ENCODE results near the gene TAS1R2.

TAS1R2 gene

DNA sequence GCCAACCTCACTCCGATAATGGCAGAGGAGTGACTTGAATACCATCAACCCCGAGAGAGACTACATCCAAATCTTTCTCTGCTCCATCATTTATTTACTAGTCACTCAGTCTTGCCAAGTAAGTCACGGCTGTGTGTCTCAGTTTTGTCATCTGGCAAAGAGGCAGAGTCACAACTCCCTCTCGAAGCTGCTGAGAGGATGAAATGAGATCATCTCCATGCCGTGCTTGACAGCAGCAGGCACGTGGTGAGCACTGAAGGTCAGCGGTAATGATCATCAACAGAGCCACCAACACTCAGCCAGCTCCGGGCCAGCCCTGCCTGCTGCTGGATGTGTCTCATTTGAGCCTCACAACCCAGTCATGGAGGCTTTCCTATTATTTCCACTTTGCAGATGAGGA, 23.0 kb upstream of the TAS1R2 start:
- H3K9ac ChIP-seq (ENCODE audit: low read length) = no peak overlapping the region
- no peak overlapping the region for H3K4me3 ChIP-seq (ENCODE audit: low read length)
- peaks cover 11% of the 10 kb centered on the region for H3K36me3 ChIP-seq (ENCODE audit: control insufficient read depth, low read depth, low read length)
- H3K4me1 ChIP-seq (ENCODE audit: control insufficient read depth, low read depth, low read length) = no peaks in the 10 kb centered on the region
- H3K27me3 ChIP-seq (ENCODE audit: control insufficient read depth, insufficient read depth, low read length) = no peaks in the 10 kb centered on the region
- H3K27ac ChIP-seq (ENCODE audit: low read length) = no peak overlapping the region
- no peaks in the 10 kb centered on the region for H3K9me3 ChIP-seq (ENCODE audit: control insufficient read depth, low read depth, low read length)

- Histone ChIP-seq H3K36me3 (ENCODE audit: control insufficient read depth, low read depth, low read length) (peaks cover 11% of the 10 kb centered on the region), H3K4me3 (ENCODE audit: low read length) (no peak overlapping the region)
These were observed 22.4 kb upstream of the TAS1R2 start for GRCh38 chr1:18881642-18882431.

GRCh38 chr1:18881164-18881563, 21.7 kb upstream of the TAS1R2 start:
- Histone ChIP-seq H3K36me3 (ENCODE audit: control insufficient read depth, low read depth, low read length) (peaks cover 10% of the 10 kb centered on the region), H3K4me1 (ENCODE audit: control insufficient read depth, low read depth, low read length) (no peaks in the 10 kb centered on the region), H3K27me3 (ENCODE audit: control insufficient read depth, insufficient read depth, low read length) (no peaks in the 10 kb centered on the region), H3K27ac (ENCODE audit: low read length) (no peak overlapping the region), H3K9me3 (ENCODE audit: control insufficient read depth, low read depth, low read length) (no peaks in the 10 kb centered on the region), H3K4me3 (ENCODE audit: low read length) (no peak overlapping the region), H3K9ac (ENCODE audit: low read length) (no peak overlapping the region)

More at GRCh38 chr1:18881642-18882431, 22.4 kb upstream of the TAS1R2 start:
- H3K27ac ChIP-seq (ENCODE audit: low read length) = no peak overlapping the region
- no peak overlapping the region for H3K9ac ChIP-seq (ENCODE audit: low read length)
- no peaks in the 10 kb centered on the region for H3K9me3 ChIP-seq (ENCODE audit: control insufficient read depth, low read depth, low read length)
- H3K27me3 ChIP-seq (ENCODE audit: control insufficient read depth, insufficient read depth, low read length) = no peaks in the 10 kb centered on the region
- H3K4me1 ChIP-seq (ENCODE audit: control insufficient read depth, low read depth, low read length) = no peaks in the 10 kb centered on the region

- no peaks in the 10 kb centered on the region for H3K27me3 ChIP-seq (ENCODE audit: control insufficient read depth, insufficient read depth, low read length)
- no peaks in the 10 kb centered on the region for H3K4me1 ChIP-seq (ENCODE audit: control insufficient read depth, low read depth, low read length)
- H3K4me3 ChIP-seq (ENCODE audit: low read length) = no peak overlapping the region
- no peak overlapping the region for H3K27ac ChIP-seq (ENCODE audit: low read length)
- no peaks in the 10 kb centered on the region for H3K9me3 ChIP-seq (ENCODE audit: control insufficient read depth, low read depth, low read length)
- no peak overlapping the region for H3K9ac ChIP-seq (ENCODE audit: low read length)
- H3K36me3 ChIP-seq (ENCODE audit: control insufficient read depth, low read depth, low read length) = peaks cover 8% of the 10 kb centered on the region
These were observed 21.1 kb upstream of the TAS1R2 start for GRCh38 chr1:18880585-18880984.

- H3K9ac ChIP-seq (ENCODE audit: low read length) = no peak overlapping the region
- peaks cover 8% of the 10 kb centered on the region for H3K36me3 ChIP-seq (ENCODE audit: control insufficient read depth, low read depth, low read length)
- H3K4me3 ChIP-seq (ENCODE audit: low read length) = no peak overlapping the region
- no peaks in the 10 kb centered on the region for H3K9me3 ChIP-seq (ENCODE audit: control insufficient read depth, low read depth, low read length)
- no peaks in the 10 kb centered on the region for H3K4me1 ChIP-seq (ENCODE audit: control insufficient read depth, low read depth, low read length)
- H3K27me3 ChIP-seq (ENCODE audit: control insufficient read depth, insufficient read depth, low read length) = no peaks in the 10 kb centered on the region
- H3K27ac ChIP-seq (ENCODE audit: low read length) = no peak overlapping the region
These were observed 20.4 kb upstream of the TAS1R2 start for GRCh38 chr1:18879791-18880309.

DNA sequence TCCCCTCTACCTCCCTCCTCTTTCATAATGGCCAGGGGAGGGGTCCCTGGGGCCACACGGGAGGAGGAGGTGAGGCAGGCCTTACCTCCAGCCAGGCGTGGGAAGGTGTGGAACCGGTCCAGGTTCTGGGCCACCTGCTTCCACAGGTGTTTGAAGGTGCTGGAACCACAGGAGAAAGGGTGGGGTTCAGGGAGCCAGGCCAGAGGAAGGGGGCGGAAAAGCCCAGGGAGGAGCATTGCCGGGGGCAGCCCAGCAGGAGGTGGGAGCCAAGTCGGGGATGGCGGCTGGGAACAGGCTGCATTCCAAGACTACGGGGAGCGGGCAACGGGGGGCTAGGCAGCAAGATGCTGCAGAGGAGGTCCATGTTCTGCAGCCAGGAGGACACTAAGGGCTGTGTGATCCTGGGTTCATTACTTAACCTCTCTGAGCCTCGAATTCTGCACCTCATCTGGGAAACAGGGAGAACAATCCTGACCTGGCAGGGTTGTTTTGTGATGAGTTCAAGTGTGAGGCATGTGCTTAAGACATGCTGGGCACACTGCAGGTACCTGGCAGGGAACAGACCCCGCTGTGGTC, 19.8 kb upstream of the TAS1R2 start:
- H3K4me3 ChIP-seq (ENCODE audit: low read length) = no peak overlapping the region
- no peaks in the 10 kb centered on the region for H3K4me1 ChIP-seq (ENCODE audit: control insufficient read depth, low read depth, low read length)
- H3K27ac ChIP-seq (ENCODE audit: low read length) = no peak overlapping the region
- peaks cover 8% of the 10 kb centered on the region for H3K36me3 ChIP-seq (ENCODE audit: control insufficient read depth, low read depth, low read length)
- H3K27me3 ChIP-seq (ENCODE audit: control insufficient read depth, insufficient read depth, low read length) = no peaks in the 10 kb centered on the region
- H3K9me3 ChIP-seq (ENCODE audit: control insufficient read depth, low read depth, low read length) = no peaks in the 10 kb centered on the region
- H3K9ac ChIP-seq (ENCODE audit: low read length) = no peak overlapping the region

- Histone ChIP-seq H3K27me3 (ENCODE audit: control insufficient read depth, insufficient read depth, low read length) (no peaks in the 10 kb centered on the region), H3K4me1 (ENCODE audit: control insufficient read depth, low read depth, low read length) (no peaks in the 10 kb centered on the region), H3K9ac (ENCODE audit: low read length) (no peak overlapping the region), H3K4me3 (ENCODE audit: low read length) (no peak overlapping the region), H3K36me3 (ENCODE audit: control insufficient read depth, low read depth, low read length) (peaks cover 7% of the 10 kb centered on the region), H3K27ac (ENCODE audit: low read length) (no peak overlapping the region), H3K9me3 (ENCODE audit: control insufficient read depth, low read depth, low read length) (no peaks in the 10 kb centered on the region)
These were observed 19.2 kb upstream of the TAS1R2 start for GRCh38 chr1:18878538-18879214.

DNA sequence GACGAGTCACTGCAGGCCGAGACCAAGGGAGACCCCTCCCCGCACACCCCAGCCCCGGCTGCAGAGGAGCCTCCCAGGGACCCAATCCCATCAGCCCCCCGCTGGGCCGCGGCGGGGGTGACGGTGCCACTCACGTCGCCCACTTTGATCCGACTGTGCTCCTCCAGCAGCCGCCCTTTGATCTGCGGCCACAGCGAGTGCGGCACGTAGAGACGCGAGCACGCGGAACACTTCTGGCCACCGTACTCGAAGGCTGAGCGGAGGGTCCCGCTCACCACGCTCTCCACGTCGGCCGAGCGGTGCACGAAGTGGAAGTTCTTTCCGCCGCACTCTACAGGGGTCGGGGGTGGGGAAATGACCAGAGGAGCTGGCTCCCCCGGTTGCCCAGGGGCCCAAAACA, 17.8 kb upstream of the TAS1R2 start:
- Histone ChIP-seq H3K9ac (ENCODE audit: low read length) (no peak overlapping the region), H3K4me3 (ENCODE audit: low read length) (no peak overlapping the region), H3K4me1 (ENCODE audit: control insufficient read depth, low read depth, low read length) (no peaks in the 10 kb centered on the region), H3K9me3 (ENCODE audit: control insufficient read depth, low read depth, low read length) (no peaks in the 10 kb centered on the region), H3K27ac (ENCODE audit: low read length) (no peak overlapping the region), H3K36me3 (ENCODE audit: control insufficient read depth, low read depth, low read length) (no peaks in the 10 kb centered on the region), H3K27me3 (ENCODE audit: control insufficient read depth, insufficient read depth, low read length) (no peaks in the 10 kb centered on the region)

DNA sequence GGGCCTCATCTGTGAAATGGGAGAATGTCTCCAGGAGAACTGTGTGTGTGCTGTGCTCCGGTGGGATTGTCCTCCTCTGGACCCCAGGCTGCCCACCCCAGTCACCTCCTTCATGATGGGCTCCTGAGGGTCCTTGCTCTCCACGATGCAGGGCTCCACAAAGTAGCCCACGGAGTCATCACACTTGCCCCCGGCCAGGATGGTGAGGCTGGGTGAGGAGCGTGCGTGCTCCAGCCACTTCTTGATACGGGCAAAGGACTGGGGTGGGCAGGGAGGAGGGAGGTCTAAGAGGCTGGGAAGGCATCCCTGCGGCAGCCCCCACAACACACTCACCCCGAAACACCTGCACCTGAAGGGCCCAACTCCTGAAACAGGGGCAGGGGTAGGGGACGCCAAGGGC, 16.8 kb upstream of the TAS1R2 start:
- no peak overlapping the region for H3K27ac ChIP-seq (ENCODE audit: low read length)
- H3K9ac ChIP-seq (ENCODE audit: low read length) = no peak overlapping the region
- H3K27me3 ChIP-seq (ENCODE audit: control insufficient read depth, insufficient read depth, low read length) = no peaks in the 10 kb centered on the region
- H3K4me1 ChIP-seq (ENCODE audit: control insufficient read depth, low read depth, low read length) = no peaks in the 10 kb centered on the region
- no peak overlapping the region for H3K4me3 ChIP-seq (ENCODE audit: low read length)
- no peaks in the 10 kb centered on the region for H3K9me3 ChIP-seq (ENCODE audit: control insufficient read depth, low read depth, low read length)
- H3K36me3 ChIP-seq (ENCODE audit: control insufficient read depth, low read depth, low read length) = no peaks in the 10 kb centered on the region

DNA sequence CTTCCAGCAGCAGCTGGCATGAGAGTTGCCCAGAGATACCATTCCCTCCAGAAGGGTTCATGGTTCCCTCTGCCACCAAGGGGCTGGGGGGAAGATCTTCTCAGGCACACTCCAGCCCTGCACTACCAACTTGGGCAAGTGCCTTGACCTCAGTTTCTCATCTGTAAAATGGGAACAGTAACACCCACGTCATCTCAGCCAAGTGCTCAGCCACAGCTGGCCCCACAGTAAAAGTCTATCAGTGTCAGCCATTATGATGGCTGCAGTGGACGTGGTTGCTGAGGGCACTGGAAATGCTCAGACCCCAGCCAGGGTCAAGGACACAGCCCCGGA, 16.3 kb upstream of the TAS1R2 start:
- Histone ChIP-seq H3K27me3 (ENCODE audit: control insufficient read depth, insufficient read depth, low read length) (no peaks in the 10 kb centered on the region), H3K9ac (ENCODE audit: low read length) (no peak overlapping the region), H3K9me3 (ENCODE audit: control insufficient read depth, low read depth, low read length) (no peaks in the 10 kb centered on the region), H3K27ac (ENCODE audit: low read length) (no peak overlapping the region), H3K4me3 (ENCODE audit: low read length) (no peak overlapping the region), H3K36me3 (ENCODE audit: control insufficient read depth, low read depth, low read length) (no peaks in the 10 kb centered on the region), H3K4me1 (ENCODE audit: control insufficient read depth, low read depth, low read length) (no peaks in the 10 kb centered on the region)

DNA sequence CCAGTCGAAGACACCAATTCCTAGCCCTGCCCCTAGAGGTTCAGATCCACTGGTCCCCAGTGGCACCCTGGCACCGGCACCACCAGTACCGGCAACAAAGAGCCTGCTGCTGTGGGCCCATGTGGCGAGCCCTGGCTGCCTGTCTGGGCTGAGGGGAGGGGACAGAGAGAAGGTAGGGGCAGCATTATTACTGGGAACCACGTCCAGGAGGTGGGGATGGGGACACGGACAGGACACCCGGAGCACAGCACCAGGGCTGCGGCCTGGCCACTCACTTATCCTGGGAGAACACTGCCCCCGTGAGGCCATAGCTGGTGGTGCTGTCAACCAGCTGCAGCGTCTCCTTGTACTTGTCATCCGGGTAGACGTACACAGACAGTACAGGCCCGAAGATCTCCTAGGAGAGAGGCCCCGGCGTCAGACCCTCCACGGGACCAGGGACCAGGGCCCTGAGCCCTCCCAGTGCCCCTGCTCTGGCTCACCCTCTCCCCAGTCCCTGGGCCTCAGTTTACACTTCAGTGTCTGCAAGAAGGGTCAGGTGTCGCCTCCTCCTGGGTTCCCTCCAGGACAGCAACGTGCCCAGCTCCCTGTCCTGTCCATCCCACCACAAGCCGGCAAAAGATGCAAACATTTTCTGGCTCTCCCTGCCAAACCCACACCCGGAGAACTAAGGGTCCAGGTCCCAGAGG, 15.8 kb upstream of the TAS1R2 start:
- Histone ChIP-seq H3K27me3 (ENCODE audit: control insufficient read depth, insufficient read depth, low read length) (no peaks in the 10 kb centered on the region), H3K4me3 (ENCODE audit: low read length) (no peak overlapping the region), H3K9ac (ENCODE audit: low read length) (no peak overlapping the region), H3K9me3 (ENCODE audit: control insufficient read depth, low read depth, low read length) (no peaks in the 10 kb centered on the region), H3K27ac (ENCODE audit: low read length) (no peak overlapping the region), H3K4me1 (ENCODE audit: control insufficient read depth, low read depth, low read length) (no peaks in the 10 kb centered on the region), H3K36me3 (ENCODE audit: control insufficient read depth, low read depth, low read length) (no peaks in the 10 kb centered on the region)
